ENCODE data around the gene NCKAP1. TPM values are rescaled to one million over a fixed set of nuclear protein-coding genes. Genes with fewer than 3 reads are reported as not detected.

NCKAP1 gene
- total RNA-seq, 4 donors from 2014 or later, result 185 to 345 (median 292) TPM

DNA sequence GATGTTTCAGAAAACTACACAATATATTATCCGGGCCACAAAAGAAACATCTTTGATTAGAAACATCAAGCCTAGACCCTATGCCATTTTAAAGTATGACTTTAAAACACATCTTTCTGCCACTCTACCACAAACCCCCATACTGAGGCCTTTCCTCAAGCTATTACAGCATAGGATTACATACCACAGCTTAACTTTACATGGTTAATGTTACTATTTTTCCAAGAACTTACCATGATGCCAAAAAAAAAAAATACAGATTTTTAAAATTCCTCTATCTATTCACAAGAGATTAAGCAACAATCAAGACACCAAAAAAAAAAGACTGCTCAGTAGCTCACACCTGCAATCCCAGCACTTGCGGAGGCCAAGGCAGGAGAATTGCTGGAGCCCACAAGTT lies 9.0 kb downstream of the NCKAP1 start:
- Histone ChIP-seq H3K4me1 (peaks cover 10 to 100% (median 23%) of the 10 kb centered on the region in 3 donors), H3K4me3 (no peak overlapping the region), H3K27me3 (no peaks in the 10 kb centered on the region), H3K9me3 (no peaks in the 10 kb centered on the region), H3K27ac (peak overlapping the region in 1 of 4 donors; percentile 30), H3K36me3 (no peaks in the 10 kb centered on the region)
- TF ChIP-seq, protein P1, sequence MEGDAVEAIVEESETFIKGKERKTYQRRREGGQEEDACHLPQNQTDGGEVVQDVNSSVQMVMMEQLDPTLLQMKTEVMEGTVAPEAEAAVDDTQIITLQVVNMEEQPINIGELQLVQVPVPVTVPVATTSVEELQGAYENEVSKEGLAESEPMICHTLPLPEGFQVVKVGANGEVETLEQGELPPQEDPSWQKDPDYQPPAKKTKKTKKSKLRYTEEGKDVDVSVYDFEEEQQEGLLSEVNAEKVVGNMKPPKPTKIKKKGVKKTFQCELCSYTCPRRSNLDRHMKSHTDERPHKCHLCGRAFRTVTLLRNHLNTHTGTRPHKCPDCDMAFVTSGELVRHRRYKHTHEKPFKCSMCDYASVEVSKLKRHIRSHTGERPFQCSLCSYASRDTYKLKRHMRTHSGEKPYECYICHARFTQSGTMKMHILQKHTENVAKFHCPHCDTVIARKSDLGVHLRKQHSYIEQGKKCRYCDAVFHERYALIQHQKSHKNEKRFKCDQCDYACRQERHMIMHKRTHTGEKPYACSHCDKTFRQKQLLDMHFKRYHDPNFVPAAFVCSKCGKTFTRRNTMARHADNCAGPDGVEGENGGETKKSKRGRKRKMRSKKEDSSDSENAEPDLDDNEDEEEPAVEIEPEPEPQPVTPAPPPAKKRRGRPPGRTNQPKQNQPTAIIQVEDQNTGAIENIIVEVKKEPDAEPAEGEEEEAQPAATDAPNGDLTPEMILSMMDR (IDR thresholded peaks at IDR 0.05), result no peak
- TF ChIP-seq POLR2AphosphoS5 (IDR thresholded peaks at IDR 0.05) (no peak), EP300 (IDR thresholded peaks at IDR 0.05) (no peak), POLR2A (IDR thresholded peaks at IDR 0.05) (no peak)
- no peak for ATAC-seq
- WGBS, 2 donors (ENCODE audit: low coverage in 1 of 2), result 79 to 100% methylated on average over 1 to 2 of the region's 2 CpGs

DNA sequence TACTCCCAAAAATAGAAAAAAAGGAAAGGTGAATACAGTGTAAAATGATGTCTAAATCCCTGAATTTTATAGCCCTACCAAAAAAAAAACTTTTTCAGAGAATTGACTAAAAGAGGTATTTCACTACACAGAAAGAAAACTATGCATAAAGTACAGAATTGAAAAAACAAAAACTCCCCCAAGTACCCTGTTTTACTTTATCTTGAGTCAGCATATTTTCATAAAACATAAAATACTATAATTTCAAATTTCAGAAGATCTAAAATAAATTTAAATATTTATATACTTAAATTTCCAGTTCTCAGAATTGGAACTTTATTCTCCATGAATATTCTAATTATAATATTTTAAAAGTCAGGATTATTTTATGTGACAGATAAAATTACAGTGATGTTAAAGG lies 10.1 kb downstream of the NCKAP1 start:
- ATAC-seq, result no peak
- peaks cover 14 to 100% (median 20%) of the 10 kb centered on the region in 3 donors for H3K4me1 ChIP-seq
- no peak overlapping the region for H3K27ac ChIP-seq
- H3K27me3 ChIP-seq, result no peaks in the 10 kb centered on the region
- no peak for TF ChIP-seq POLR2AphosphoS5 (IDR thresholded peaks at IDR 0.05)
- TF ChIP-seq, protein P1 (IDR thresholded peaks at IDR 0.05), result no peak
- no peak for TF ChIP-seq EP300 (IDR thresholded peaks at IDR 0.05)
- TF ChIP-seq POLR2A (IDR thresholded peaks at IDR 0.05), result no peak
- no peaks in the 10 kb centered on the region for H3K36me3 ChIP-seq
- no peaks in the 10 kb centered on the region for H3K9me3 ChIP-seq
- H3K4me3 ChIP-seq, result no peak overlapping the region

DNA sequence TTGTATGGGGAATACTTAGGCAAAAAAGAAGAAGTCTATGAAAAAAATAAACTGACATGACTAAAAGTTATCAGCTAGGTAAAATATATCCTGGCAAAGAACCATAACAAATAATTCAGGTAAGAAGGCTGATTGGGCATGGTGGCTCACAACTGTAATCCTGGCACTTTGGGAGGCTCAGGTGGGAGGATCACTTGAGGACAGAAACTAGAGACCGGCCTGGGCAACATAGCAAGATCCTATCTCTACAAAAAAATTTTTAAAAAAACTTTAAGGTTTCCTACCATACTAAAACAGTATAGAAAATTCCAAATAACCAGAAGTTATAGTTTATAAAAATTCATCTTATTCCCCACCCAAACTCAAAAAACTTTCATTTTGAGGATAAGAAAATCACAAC lies 10.8 kb downstream of the NCKAP1 start:
- Histone ChIP-seq H3K9me3 (no peaks in the 10 kb centered on the region), H3K4me1 (peaks cover 14 to 100% (median 17%) of the 10 kb centered on the region in 3 donors), H3K27me3 (no peaks in the 10 kb centered on the region), H3K27ac (no peak overlapping the region), H3K4me3 (no peak overlapping the region), H3K36me3 (no peaks in the 10 kb centered on the region)
- ATAC-seq, result no peak
- TF ChIP-seq EP300 (IDR thresholded peaks at IDR 0.05) (no peak), POLR2A (IDR thresholded peaks at IDR 0.05) (no peak), POLR2AphosphoS5 (IDR thresholded peaks at IDR 0.05) (no peak)
- TF ChIP-seq, protein P1 (IDR thresholded peaks at IDR 0.05), result no peak
- WGBS, 2 donors (ENCODE audit: low coverage in 1 of 2), result 100% methylated on average over 1 of the region's 1 CpG

DNA sequence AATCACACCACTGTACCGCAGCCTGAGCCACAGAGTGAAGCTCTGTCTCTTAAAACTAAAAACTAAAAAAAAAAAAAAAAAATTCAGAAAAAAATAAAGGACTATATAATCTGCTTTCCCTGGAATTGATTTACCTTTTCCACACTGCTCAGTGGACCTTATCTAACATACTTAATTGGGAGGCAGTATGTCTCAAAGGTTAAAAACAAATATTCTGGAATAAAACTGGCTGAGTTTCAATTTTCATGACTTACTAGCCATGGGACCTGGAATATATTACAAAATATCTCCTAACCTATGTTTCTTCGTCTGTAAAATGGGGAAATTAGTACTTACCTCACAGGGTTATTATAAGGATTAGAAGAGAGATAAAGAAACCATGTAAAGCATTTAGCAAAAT lies 11.8 kb downstream of the NCKAP1 start:
- TF ChIP-seq, protein P1 (IDR thresholded peaks at IDR 0.05), result no peak
- TF ChIP-seq EP300 (IDR thresholded peaks at IDR 0.05) (no peak), POLR2A (IDR thresholded peaks at IDR 0.05) (no peak), POLR2AphosphoS5 (IDR thresholded peaks at IDR 0.05) (no peak)
- Histone ChIP-seq H3K4me3 (no peak overlapping the region), H3K36me3 (peaks cover 0 to 4% of the 10 kb centered on the region in 2 donors), H3K9me3 (no peaks in the 10 kb centered on the region), H3K4me1 (peaks cover 14 to 99% (median 15%) of the 10 kb centered on the region in 3 donors), H3K27ac (no peak overlapping the region), H3K27me3 (no peaks in the 10 kb centered on the region)
- 69 to 71% methylated on average over 2 of the region's 2 CpGs for WGBS, 2 donors (ENCODE audit: low coverage in 1 of 2)
- ATAC-seq, result no peak

DNA sequence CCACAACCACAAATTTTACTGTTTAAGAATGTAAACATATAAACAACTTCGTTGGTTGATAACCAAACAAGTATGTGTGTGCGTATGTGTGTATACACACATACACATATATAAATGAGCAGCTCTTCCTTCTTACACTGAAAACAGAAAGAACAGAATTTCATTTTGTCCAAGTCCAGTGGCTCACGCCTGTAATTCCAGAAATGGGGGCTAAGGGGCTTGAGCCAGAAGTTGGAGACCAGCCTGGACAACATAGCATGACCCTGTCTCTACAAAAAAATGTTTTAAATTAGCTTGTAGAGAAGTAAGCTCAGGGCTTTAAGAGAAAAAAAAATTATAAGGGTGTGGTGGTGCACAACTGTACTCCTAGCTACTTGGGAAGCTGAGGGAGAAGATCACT lies 12.3 kb downstream of the NCKAP1 start:
- ATAC-seq, result no peak
- TF ChIP-seq POLR2AphosphoS5 (IDR thresholded peaks at IDR 0.05) (no peak), POLR2A (IDR thresholded peaks at IDR 0.05) (no peak), EP300 (IDR thresholded peaks at IDR 0.05) (no peak)
- TF ChIP-seq, protein P1 (IDR thresholded peaks at IDR 0.05), result no peak
- peaks cover 11 to 99% (median 14%) of the 10 kb centered on the region in 3 donors for H3K4me1 ChIP-seq
- WGBS, 2 donors (ENCODE audit: low coverage in 1 of 2), result 77 to 92% methylated on average over 2 to 3 of the region's 3 CpGs
- no peak overlapping the region for H3K27ac ChIP-seq
- peaks cover 0 to 8% of the 10 kb centered on the region in 2 donors for H3K36me3 ChIP-seq
- H3K27me3 ChIP-seq, result no peaks in the 10 kb centered on the region
- no peaks in the 10 kb centered on the region for H3K9me3 ChIP-seq
- no peak overlapping the region for H3K4me3 ChIP-seq

All from gastroesophageal sphincter (tissue), 4 donors.